HFF-Myc (cell line): Measurements from ENCODE around the gene ZNF593.

ENCODE experiments used
- DNase-seq: peaks from one replicate; pipeline ENCODE4 v3.0.0-alpha.2; 2011; ENCODE audit warnings: low read depth; ENCODE audit errors: extremely low read depth
- H3K4me3 ChIP-seq: replicated peaks from 2 replicates; pipeline ENCODE4 v1.5.1; 2011; ENCODE audit warnings: low read depth, mild to moderate bottlenecking, control low read depth, low read length
- TF ChIP-seq, protein P1 (sequence below): IDR thresholded peaks from 2 replicates; pipeline ENCODE4 v1.5.1; 2012; ENCODE audit warnings: mild to moderate bottlenecking, low read depth, low read length, control low read depth; ENCODE audit errors: missing control alignments

ZNF593 gene

GRCh38 chr1:26148887-26149286 lies 20.8 kb upstream of the ZNF593 start:
- TF ChIP-seq, protein P1, sequence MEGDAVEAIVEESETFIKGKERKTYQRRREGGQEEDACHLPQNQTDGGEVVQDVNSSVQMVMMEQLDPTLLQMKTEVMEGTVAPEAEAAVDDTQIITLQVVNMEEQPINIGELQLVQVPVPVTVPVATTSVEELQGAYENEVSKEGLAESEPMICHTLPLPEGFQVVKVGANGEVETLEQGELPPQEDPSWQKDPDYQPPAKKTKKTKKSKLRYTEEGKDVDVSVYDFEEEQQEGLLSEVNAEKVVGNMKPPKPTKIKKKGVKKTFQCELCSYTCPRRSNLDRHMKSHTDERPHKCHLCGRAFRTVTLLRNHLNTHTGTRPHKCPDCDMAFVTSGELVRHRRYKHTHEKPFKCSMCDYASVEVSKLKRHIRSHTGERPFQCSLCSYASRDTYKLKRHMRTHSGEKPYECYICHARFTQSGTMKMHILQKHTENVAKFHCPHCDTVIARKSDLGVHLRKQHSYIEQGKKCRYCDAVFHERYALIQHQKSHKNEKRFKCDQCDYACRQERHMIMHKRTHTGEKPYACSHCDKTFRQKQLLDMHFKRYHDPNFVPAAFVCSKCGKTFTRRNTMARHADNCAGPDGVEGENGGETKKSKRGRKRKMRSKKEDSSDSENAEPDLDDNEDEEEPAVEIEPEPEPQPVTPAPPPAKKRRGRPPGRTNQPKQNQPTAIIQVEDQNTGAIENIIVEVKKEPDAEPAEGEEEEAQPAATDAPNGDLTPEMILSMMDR = no peak
- no peak overlapping the region for H3K4me3 ChIP-seq
- no peak for DNase-seq

- TF ChIP-seq, protein P1 = no peak
- DNase-seq = no peak
- no peak overlapping the region for H3K4me3 ChIP-seq
Measured at GRCh38 chr1:26153966-26154532, 15.7 kb upstream of the ZNF593 start.

- TF ChIP-seq, protein P1 = no peak
- no peak for DNase-seq
- H3K4me3 ChIP-seq = no peak overlapping the region
Measured at GRCh38 chr1:26154750-26155149, 15.0 kb upstream of the ZNF593 start.

GRCh38 chr1:26155370-26156284 lies 14.1 kb upstream of the ZNF593 start:
- TF ChIP-seq, protein P1 = no peak
- no peak overlapping the region for H3K4me3 ChIP-seq
- DNase-seq = no peak

DNA sequence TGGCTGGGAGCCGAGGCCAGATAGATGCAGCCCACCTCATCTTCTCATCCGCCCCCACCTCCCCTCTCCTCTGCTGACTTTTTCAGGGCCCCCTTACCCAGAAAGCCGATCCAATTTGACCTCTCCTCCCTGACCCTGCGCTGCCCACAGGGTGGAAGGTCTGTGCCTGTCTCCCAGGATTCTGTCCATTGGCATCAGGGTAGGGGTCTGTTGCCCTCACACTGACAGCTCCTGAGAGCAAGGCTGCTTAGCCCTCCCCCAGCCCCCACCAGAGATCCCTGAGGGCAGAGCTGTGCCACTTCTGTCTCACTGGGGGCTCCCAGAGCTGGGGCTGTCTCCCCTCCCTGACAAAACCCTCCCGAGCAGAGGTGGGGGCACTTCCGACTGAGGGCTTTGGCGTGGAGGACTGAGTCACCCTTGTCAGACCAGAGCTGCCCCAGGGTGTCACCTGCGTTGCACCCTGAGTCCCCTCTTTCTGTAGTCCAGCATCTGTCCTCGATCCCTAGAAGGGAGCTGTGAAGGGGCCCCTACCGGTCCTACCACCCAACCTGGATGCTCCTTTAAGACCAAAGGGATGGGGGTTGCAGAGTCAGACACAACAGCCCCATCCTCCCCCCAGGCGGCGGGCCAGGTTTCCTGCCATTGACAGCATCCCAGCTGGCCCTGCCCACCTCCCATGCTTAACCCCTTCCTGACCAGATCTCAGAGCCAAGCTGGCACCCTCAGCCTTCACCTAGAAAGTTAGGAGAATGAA lies 13.2 kb upstream of the ZNF593 start:
- H3K4me3 ChIP-seq = no peak overlapping the region

DNA sequence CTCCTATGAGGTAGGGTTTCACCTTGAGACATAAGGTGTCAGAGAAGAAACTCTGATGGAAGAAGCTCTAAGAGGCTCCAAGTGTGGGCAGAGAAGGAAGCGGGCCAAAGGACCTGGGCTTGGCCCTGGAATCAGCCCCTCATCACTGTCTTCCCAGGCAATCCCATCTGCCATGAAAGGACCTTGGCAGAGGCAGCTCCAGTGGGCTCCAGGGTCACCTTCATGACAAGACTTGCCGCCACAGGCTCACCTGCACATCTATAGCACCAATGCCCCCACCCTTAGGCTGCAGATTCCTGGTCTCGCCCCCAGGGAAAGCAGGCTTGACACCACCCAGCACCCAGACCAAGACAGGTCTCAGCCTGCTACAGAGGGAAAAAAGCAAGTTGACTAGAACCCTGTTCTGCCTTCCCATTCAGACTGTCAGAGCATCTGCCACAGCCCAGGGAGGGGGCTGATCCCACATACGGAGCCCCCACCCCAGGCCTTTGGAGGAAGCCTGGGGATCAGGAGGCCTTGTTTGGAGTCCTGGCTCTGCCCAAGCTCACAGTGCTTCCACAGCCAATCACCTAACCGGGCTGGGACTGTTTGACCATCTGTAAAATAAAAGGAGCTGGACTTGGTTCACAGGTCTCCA lies 11.3 kb upstream of the ZNF593 start:
- TF ChIP-seq, protein P1 = no peak
- no peak for DNase-seq
- no peak overlapping the region for H3K4me3 ChIP-seq

More for the DNA sequence above, 13.2 kb upstream of the ZNF593 start:
- no peak for DNase-seq
- TF ChIP-seq, protein P1 = no peak
